Spleen (tissue), 11 donors: ENCODE results near the gene SEC11A. TPM values are rescaled to one million over a fixed set of nuclear protein-coding genes. Genes with fewer than 3 reads are reported as not detected.
A peak's percentile ranks its signal among the peaks of the same experiment; 100 is the strongest.

Source experiments
- DNase-seq: peaks from one replicate; pipeline ENCODE4 v3.0.0-alpha.2; 2020
- H3K27ac ChIP-seq, 8 donors: fragments of 200-600 bp; sonication (generic) in 7 of 8; 1 replicate in 4 of 8; 2 replicates in 4 of 8; pipeline versions ENCODE4 v1.5.0 to v1.8.0; 2016 to 2021; ENCODE audit warnings: inconsistent platforms in 4 of 8, mild to moderate bottlenecking in 4 of 8, moderate library complexity in 1 of 8
- H3K27me3 ChIP-seq, 7 donors: fragments of 200-600 bp; sonication (generic) in 6 of 7; replicated peaks in 1 of 7; 1 replicate in 4 of 7; 2 replicates in 3 of 7; pipeline versions ENCODE4 v1.5.0 to v1.8.0; 2016 to 2021; ENCODE audit warnings: inconsistent platforms in 3 of 7, mild to moderate bottlenecking in 1 of 7
- H3K36me3 ChIP-seq, 6 donors: fragments of 200-600 bp; sonication (generic) in 5 of 6; 1 replicate in 4 of 6; 2 replicates in 2 of 6; pipeline versions ENCODE4 v1.5.0 to v1.8.0; 2016 to 2021; ENCODE audit warnings: inconsistent platforms in 2 of 6
- H3K4me1 ChIP-seq, 6 donors: fragments of 200-600 bp; sonication (generic) in 5 of 6; 1 replicate in 3 of 6; 2 replicates in 3 of 6; pipeline versions ENCODE4 v1.5.0 to v1.8.0; 2016 to 2021; ENCODE audit warnings: inconsistent platforms in 3 of 6
- H3K4me3 ChIP-seq, 8 donors: fragments of 200-600 bp; sonication (generic) in 7 of 8; 1 replicate in 4 of 8; 2 replicates in 4 of 8; pipeline versions ENCODE4 v1.5.0 to v1.8.0; 2016 to 2021; ENCODE audit warnings: inconsistent platforms in 4 of 8, mild to moderate bottlenecking in 4 of 8, moderate library complexity in 2 of 8
- H3K9me3 ChIP-seq, 8 donors: fragments of 200-600 bp; sonication (generic) in 7 of 8; 1 replicate in 4 of 8; 2 replicates in 4 of 8; pipeline versions ENCODE4 v1.5.0 to v1.8.0; 2016 to 2021; ENCODE audit warnings: inconsistent platforms in 4 of 8
- POLR2A ChIP-seq, 3 donors: fragments of 450-650 bp; IDR thresholded peaks; one replicate each; pipeline ENCODE4 v1.5.1; 2017; ENCODE audit warnings: antibody characterized with exemption in 3 of 3, mild to moderate bottlenecking in 1 of 3
- POLR2AphosphoS5 ChIP-seq, 3 donors: sonication (generic); formaldehyde crosslinking; IDR thresholded peaks; one replicate each; pipeline ENCODE4 v1.5.1; 2017; ENCODE audit warnings: antibody characterized with exemption in 3 of 3
- WGBS, 5 donors: extraction: QIAGEN DNeasy Blood & Tissue Kit in 3 of 5; methylation state at CpG; one replicate each; pipeline versions ENCODE4 v1.1.5 to v1.1.7; 2013 to 2018; 5-methylcytosine and 5-hydroxymethylcytosine counted together
- intact Hi-C: fragments of 100-400 bp; cut with DNase I; formaldehyde crosslinking; loops from one replicate; pipeline ENCODE4 v1.15.0; 2023; ENCODE audit warnings: low total_unique reads
- polyA plus RNA-seq, 3 donors: library from polyadenylated mRNA; stranded (reverse); fragments of 200-250 nt; gene quantifications; one replicate each; pipeline ENCODE4 v1.2.1, GENCODE V29; 2013
- total RNA-seq, 7 donors: library from RNA; depleted of rRNA in 3 of 7; stranded (reverse); fragments of >200 nt in 3 of 7; fragmentation: NEBNext Ultra II Directional in 4 of 7; extraction: Animal tissue kit (Norgen Biotek cat#: 25700) in 4 of 7; gene quantifications; one replicate each; pipeline versions ENCODE4 v1.1.0 to v1.2.1, GENCODE V29; 2016 to 2021
- TF ChIP-seq, protein P1 (sequence below), 11 experiments: fragments of 200-600 bp in 7 of 11; fragments of 450-650 bp in 4 of 11; sonication (generic) in 4 of 11; IDR thresholded peaks in 8 of 11; conservative IDR thresholded peaks in 3 of 11; 1 replicate in 7 of 11; 2 replicates in 4 of 11; pipeline versions ENCODE4 v1.4.0 to v1.8.0; 2016 to 2021; ENCODE audit warnings: antibody characterized with exemption in 11 of 11, inconsistent platforms in 4 of 11, mild to moderate bottlenecking in 1 of 11
- donor health status: healthy with polysubstance abuse.
- donor health status: DM: no; HTN: no; CAD: no; lungs with moderate emphysema.
- donor health status: DM: no; HTN: no; CAD: no.
- donor health status: Bipolar disorder and iron deficiency.
- donor health status: healthy.
- donor health status: DM: no; HTN: no; CAD: no.
- donor health status: DM: yes; HTN: yes; CAD: no.

The SEC11A gene
- total and polyA plus RNA-seq, 10 donors, result 86.5 to 139 (median 98.9) TPM

DNA sequence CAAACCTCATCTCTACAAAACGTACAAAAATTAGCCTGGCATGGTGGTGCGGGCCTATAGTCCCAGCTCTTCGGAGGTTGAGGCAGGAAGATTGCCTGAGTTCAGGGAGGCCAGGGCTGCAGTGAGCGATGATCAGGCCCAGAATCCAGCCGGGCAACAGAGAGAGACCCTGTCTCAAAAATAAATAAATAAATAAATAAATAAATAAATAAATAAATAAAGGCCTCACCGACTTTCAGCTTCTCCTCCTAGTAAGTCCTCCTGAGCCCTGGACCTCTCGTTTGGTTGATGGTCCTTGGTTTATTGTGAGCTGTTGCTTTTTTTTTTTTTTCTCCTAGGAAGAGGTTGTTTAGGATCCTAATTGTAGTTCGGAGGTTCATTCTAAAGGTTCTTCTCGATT, 86.9 kb downstream of the SEC11A start:
- WGBS, 5 donors, result 94 to 96% (median 94%) methylated on average over 9 of the region's 9 CpGs
- H3K4me1 ChIP-seq, result peaks cover 14 to 52% (median 29%) of the 10 kb centered on the region in 6 donors
- peaks cover 0 to 10% (median 0%) of the 10 kb centered on the region in 6 donors for H3K36me3 ChIP-seq
- intact Hi-C loops, result no loop called here
- DNase-seq, result peak; percentile 24
- TF ChIP-seq POLR2AphosphoS5 (IDR thresholded peaks at IDR 0.05) (no peak), POLR2A (IDR thresholded peaks at IDR 0.05) (no peak)
- TF ChIP-seq, protein P1, sequence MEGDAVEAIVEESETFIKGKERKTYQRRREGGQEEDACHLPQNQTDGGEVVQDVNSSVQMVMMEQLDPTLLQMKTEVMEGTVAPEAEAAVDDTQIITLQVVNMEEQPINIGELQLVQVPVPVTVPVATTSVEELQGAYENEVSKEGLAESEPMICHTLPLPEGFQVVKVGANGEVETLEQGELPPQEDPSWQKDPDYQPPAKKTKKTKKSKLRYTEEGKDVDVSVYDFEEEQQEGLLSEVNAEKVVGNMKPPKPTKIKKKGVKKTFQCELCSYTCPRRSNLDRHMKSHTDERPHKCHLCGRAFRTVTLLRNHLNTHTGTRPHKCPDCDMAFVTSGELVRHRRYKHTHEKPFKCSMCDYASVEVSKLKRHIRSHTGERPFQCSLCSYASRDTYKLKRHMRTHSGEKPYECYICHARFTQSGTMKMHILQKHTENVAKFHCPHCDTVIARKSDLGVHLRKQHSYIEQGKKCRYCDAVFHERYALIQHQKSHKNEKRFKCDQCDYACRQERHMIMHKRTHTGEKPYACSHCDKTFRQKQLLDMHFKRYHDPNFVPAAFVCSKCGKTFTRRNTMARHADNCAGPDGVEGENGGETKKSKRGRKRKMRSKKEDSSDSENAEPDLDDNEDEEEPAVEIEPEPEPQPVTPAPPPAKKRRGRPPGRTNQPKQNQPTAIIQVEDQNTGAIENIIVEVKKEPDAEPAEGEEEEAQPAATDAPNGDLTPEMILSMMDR (IDR thresholded peaks at IDR 0.05 in 8 of 11, conservative IDR thresholded peaks at IDR 0.05 in 3 of 11), result no peak
- no peaks in the 10 kb centered on the region for H3K27me3 ChIP-seq
- no peak overlapping the region for H3K27ac ChIP-seq
- no peaks in the 10 kb centered on the region for H3K9me3 ChIP-seq
- H3K4me3 ChIP-seq, result no peak overlapping the region

DNA sequence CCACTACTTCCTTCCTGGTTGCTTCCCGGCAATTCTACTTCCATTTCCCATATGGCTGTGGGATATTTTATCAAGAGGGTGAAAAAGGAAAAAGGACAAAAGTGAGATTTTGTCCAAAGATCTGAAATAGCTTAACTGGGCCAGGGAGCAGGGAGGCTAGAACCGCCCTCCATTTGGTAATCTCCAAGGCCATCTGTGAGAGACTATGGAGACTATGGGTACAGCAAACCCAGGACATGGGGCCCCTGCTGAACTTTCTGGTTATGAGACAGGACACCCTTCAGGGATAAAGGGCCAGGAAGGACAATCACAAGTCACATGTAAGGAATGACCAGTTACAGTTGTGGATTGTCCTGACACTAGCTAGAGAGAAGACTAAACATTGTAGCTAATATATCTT, 90.8 kb downstream of the SEC11A start:
- Histone ChIP-seq H3K4me3 (no peak overlapping the region), H3K27me3 (no peaks in the 10 kb centered on the region), H3K36me3 (peaks cover 11 to 48% (median 22%) of the 10 kb centered on the region in 6 donors), H3K4me1 (peaks cover 0 to 18% (median 2%) of the 10 kb centered on the region in 6 donors), H3K9me3 (peaks cover 7 to 27% (median 24%) of the 10 kb centered on the region in 8 donors), H3K27ac (peak overlapping the region in 1 of 8 donors; percentile 38)
- DNase-seq, result peak; percentile 15
- intact Hi-C loops, result no loop called here
- 55 to 80% (median 68%) methylated on average over 2 of the region's 2 CpGs for WGBS, 5 donors
- TF ChIP-seq POLR2AphosphoS5 (IDR thresholded peaks at IDR 0.05), result no peak
- TF ChIP-seq, protein P1 (IDR thresholded peaks at IDR 0.05 in 8 of 11, conservative IDR thresholded peaks at IDR 0.05 in 3 of 11), result no peak
- TF ChIP-seq POLR2A (IDR thresholded peaks at IDR 0.05), result no peak

DNA sequence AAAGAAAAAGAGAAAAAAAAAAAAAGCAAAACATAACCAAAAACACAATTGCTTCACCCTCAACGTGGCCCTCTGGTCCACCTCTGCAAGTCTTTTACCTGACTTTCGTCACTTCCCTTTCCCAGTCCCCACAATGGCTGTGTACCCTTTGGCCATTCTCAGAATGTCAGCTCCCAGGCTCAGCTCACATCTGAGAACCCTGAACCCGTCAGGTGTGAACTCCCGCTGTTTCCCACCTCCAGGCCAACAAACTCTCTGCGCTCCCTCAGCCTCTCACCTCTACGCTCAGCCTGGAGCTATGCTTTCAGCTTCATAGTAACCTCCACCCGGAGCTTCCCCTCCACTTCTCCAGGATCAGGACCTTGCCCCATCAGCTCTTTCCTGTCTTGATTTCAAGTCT, 91.6 kb downstream of the SEC11A start:
- intact Hi-C loops, result no loop called here
- Histone ChIP-seq H3K4me3 (no peak overlapping the region), H3K36me3 (peaks cover 11 to 53% (median 22%) of the 10 kb centered on the region in 6 donors), H3K4me1 (peaks cover 0 to 11% (median 0%) of the 10 kb centered on the region in 6 donors), H3K9me3 (peaks cover 7 to 33% (median 29%) of the 10 kb centered on the region in 8 donors), H3K27me3 (no peaks in the 10 kb centered on the region), H3K27ac (peak overlapping the region in 1 of 8 donors; percentile 38)
- no peak for DNase-seq
- WGBS, 5 donors, result 69 to 87% (median 82%) methylated on average over 6 to 7 of the region's 7 CpGs
- TF ChIP-seq, protein P1 (IDR thresholded peaks at IDR 0.05 in 8 of 11, conservative IDR thresholded peaks at IDR 0.05 in 3 of 11), result no peak
- TF ChIP-seq POLR2AphosphoS5 (IDR thresholded peaks at IDR 0.05) (no peak), POLR2A (IDR thresholded peaks at IDR 0.05) (no peak)

DNA sequence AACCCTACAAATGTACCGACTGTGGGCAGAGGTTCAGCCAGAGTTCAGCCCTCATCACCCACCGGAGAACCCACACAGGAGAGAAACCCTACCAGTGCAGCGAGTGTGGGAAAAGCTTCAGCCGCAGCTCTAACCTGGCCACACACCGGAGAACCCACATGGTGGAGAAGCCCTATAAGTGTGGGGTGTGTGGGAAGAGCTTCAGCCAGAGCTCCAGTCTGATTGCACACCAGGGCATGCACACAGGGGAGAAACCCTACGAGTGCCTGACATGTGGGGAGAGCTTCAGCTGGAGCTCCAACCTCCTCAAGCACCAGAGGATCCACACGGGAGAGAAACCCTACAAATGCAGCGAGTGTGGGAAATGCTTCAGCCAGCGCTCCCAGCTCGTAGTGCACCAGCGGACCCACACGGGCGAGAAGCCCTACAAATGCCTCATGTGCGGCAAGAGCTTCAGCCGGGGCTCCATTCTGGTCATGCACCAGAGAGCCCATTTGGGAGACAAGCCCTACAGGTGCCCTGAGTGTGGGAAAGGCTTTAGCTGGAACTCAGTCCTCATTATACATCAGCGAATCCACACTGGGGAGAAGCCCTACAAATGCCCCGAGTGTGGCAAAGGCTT, 94.5 kb downstream of the SEC11A start:
- TF ChIP-seq POLR2AphosphoS5 (IDR thresholded peaks at IDR 0.05) (no peak), POLR2A (IDR thresholded peaks at IDR 0.05) (no peak)
- TF ChIP-seq, protein P1 (IDR thresholded peaks at IDR 0.05 in 8 of 11, conservative IDR thresholded peaks at IDR 0.05 in 3 of 11), result no peak
- Histone ChIP-seq H3K27ac (no peak overlapping the region), H3K4me3 (no peak overlapping the region), H3K4me1 (peaks cover 0 to 29% (median 10%) of the 10 kb centered on the region in 6 donors), H3K27me3 (no peaks in the 10 kb centered on the region), H3K9me3 (peaks cover 7 to 35% (median 29%) of the 10 kb centered on the region in 8 donors), H3K36me3 (peaks cover 11 to 53% (median 22%) of the 10 kb centered on the region in 6 donors)
- DNase-seq, result no peak
- intact Hi-C loops, result no loop called here
- WGBS, 5 donors, result 95 to 98% (median 97%) methylated on average over 14 to 17 of the region's 17 CpGs
